IPS-NIHi11 (cell line): ENCODE results near the gene SRSF8.

Experiments used
- DNase-seq: peaks from one replicate; pipeline ENCODE4 v3.0.0; 2012; ENCODE audit warnings: mixed read lengths, low spot score

SRSF8 gene

GRCh38 chr11:95070471-95070870 is 3.8 kb downstream of the SRSF8 start:
- no peak for DNase-seq

GRCh38 chr11:95072948-95073347 is 6.2 kb downstream of the SRSF8 start:
- no peak for DNase-seq

GRCh38 chr11:95074792-95075563 is 8.3 kb downstream of the SRSF8 start:
- DNase-seq: no peak

- peak; percentile 21 for DNase-seq
Observed at GRCh38 chr11:95076416-95076815, 9.7 kb downstream of the SRSF8 start.

- no peak for DNase-seq
Observed at GRCh38 chr11:95076981-95077380, 10.3 kb downstream of the SRSF8 start.

- no peak for DNase-seq
Observed at GRCh38 chr11:95078526-95078925, 11.8 kb downstream of the SRSF8 start.

DNA sequence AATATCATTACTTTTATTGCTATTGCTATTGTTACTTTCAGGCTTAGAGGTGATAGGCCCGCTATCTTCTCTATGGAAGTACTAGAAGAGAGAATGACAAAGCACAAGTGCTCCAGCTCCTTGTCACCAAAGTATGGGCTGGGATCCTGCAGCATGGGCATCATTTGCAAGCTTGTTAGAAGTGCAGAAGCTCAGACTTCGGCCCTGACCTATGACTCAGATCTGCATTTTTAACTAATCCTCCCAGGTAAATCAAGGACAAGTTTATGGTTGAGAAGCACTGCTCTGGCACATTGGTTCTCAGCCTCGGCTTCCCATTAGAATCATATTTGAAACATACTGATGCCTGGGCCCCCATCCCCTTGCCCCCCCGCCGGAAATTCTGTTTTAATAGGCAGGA is 14.3 kb downstream of the SRSF8 start:
- DNase-seq: no peak

GRCh38 chr11:95081412-95081811 is 14.7 kb downstream of the SRSF8 start:
- no peak for DNase-seq

GRCh38 chr11:95082576-95083001 is 15.9 kb downstream of the SRSF8 start:
- no peak for DNase-seq

GRCh38 chr11:95084509-95084908 is 17.8 kb downstream of the SRSF8 start:
- DNase-seq: no peak

GRCh38 chr11:95085117-95085816 is 18.5 kb downstream of the SRSF8 start:
- no peak for DNase-seq

DNA sequence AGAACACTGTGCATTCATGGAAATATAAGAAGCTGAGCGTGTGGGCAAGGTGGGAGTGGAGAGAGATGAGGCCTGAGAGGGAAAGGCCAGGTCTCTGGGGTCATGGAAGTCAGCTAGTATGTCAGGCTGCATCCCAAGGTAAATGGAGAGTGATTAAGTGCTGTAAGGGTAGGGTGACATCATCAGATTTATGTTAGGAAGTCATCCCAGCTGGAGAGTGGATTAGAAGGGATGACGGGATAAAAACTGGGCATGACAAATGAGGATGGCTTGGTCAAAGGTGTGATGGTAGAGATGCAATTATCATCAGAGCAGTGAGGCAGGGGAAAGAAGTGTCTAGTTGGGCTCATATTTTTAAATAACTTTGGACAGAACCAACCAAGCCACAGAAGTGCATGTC is 19.4 kb downstream of the SRSF8 start:
- no peak for DNase-seq

DNA sequence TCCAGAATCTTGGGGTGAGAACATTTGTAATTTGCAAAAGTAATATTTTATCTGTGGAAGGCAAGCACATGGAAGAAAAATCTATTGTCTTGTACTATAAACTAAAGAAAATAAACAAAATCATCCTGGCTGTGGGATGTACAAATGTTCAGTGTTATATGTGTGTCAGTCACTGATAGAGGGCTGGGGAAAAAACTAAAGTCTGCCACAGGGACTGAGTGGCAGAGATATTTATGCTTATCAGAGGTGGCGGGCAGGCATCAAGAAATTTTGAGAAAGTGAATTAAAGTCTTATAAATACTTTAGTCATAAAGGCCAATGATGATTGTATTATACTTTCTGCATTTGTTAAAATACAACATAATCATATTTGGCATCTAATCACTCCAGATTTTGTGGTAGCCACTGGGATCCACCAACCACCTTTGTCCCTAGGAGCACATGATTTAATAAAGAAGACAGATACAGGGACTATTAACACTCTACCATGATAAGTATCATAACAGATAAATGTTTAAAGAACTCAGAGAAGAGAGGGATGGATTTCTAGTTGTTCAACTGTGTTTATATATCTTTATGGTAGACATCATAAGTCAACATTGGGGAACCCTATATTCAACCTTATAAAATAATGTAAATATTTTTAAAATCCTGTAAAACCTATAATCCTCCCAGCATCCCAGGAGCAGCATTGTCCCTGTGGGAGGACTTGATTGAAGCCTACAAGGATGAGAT is 20.3 kb downstream of the SRSF8 start:
- no peak for DNase-seq

DNA sequence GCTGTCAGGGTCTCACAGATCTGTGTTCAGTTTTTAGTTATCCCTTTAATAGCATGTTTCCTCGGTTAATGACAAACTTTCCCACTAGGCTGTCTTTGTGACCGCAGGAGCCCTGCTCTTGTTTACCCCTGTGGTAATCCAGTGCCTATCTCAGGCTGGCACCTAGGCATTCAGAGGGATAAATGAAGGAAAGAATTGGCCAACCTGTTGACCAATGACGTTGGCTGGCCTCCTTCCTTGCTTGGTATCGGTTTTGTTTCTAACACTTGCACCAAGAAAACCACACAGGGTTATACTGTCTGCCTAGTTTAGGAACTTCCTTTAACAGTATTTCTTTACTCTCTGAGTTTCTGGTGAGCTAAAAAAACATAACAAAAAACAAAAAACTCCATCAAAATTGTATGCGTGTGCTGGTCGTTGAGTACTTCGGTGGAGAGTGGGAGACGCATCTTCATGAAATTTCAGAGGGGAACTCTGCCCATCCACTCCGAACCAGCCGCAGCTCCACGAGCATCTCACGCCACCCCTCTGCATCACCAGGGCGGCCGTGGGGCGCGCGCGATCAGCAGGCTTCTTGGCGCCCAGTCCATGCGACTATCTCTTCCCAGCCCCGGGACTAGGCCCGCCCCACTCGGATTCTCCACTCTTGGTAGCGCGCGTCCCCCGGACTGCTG is 22.4 kb downstream of the SRSF8 start:
- DNase-seq: no peak

GRCh38 chr11:95089620-95090542 is 23.2 kb downstream of the SRSF8 start, which contains the start of gene ENDOD1:
ENDOD1 (plus strand) TSS chr11:95089846; CDS start chr11:95089928, 82 bp downstream.
- peak; percentile 91 for DNase-seq

- no peak for DNase-seq
Observed at GRCh38 chr11:95091663-95092180, 25.0 kb downstream of the SRSF8 start.

GRCh38 chr11:95092549-95093324 is 26.0 kb downstream of the SRSF8 start:
- no peak for DNase-seq

- no peak for DNase-seq
Observed at GRCh38 chr11:95093548-95093947, 26.8 kb downstream of the SRSF8 start.

DNA sequence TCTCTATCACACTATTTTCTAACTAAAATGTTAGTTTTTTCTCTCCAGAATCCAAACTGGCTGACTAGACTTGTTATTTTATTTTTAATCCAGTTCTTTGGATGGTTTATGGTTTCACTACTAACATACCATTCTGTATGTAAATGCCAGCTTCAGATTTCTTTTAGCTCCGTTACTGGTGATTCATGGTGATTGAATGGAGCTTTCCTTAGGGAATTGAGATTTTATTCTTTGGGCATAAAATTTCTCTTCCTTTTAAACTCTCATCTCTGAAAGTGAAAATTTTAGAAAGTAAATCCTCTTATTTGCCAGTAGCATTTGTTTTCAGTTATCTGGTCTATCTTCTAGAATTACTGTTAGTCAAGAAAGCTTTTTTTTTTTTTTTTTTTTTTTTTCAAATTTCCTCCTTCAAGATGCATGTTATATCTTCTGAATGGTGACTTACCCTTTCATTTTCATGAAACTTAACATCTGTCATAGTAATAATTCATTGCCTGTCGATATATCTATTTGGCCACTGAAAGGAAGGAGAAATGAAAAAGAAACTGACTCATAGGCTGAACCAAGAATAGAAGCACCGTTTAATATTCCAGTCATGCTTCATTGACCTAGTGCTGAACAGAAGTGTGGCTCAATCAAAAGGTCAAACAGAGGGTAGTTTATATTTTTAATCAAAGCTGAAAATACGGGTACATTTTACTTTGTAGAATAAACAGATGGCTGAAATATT is 29.3 kb downstream of the SRSF8 start:
- no peak for DNase-seq
